Keratinocyte (primary cell): ENCODE data around the gene CAP2. TPM values are rescaled to one million over a fixed set of nuclear protein-coding genes. Genes with fewer than 3 reads are reported as not detected.
"Not testable (repeated sequence)": the region's sequence is repeated elsewhere in the genome, so short reads cannot be mapped to it uniquely, and the experiment has no call there.

Experiments used
- DNase-seq: peaks from one replicate; pipeline ENCODE4 v3.0.0-alpha.2; 2011; ENCODE audit warnings: low read depth, missing footprints, low spot score
- FAIRE-seq: peaks from 2 replicates; lab custom pipeline; 2011; peaks lifted over from hg19 to GRCh38; lab: Jason Lieb, UNC
- H2AFZ ChIP-seq: 2 replicates; pipeline ENCODE4 v1.6.0; 2012; ENCODE audit warnings: low read length, control low read depth, inconsistent platforms; ENCODE audit not compliant: control insufficient read depth
- H3K27ac ChIP-seq: 2 replicates; pipeline ENCODE4 v1.5.1; 2011; ENCODE audit warnings: low read length; ENCODE audit not compliant: control insufficient read depth, insufficient read depth
- H3K27me3 ChIP-seq: 3 replicates; pipeline ENCODE4 v1.6.0; 2011; ENCODE audit warnings: low read length; ENCODE audit not compliant: control insufficient read depth, insufficient read depth; ENCODE audit errors: extremely low read depth
- H3K36me3 ChIP-seq, 2 experiments: 2 replicates in 1 of 2; 3 replicates in 1 of 2; pipeline ENCODE4 v1.5.1; 2011; ENCODE audit warnings: low read length in 2 of 2, mild to moderate bottlenecking in 1 of 2; ENCODE audit not compliant: control insufficient read depth in 2 of 2, insufficient read depth in 2 of 2; ENCODE audit errors: extremely low read depth in 1 of 2
- H3K4me1 ChIP-seq: 3 replicates; pipeline ENCODE4 v1.5.1; 2011; ENCODE audit warnings: low read length; ENCODE audit not compliant: control insufficient read depth, insufficient read depth; ENCODE audit errors: extremely low read depth
- H3K4me2 ChIP-seq: 3 replicates; pipeline ENCODE4 v1.6.0; 2011; ENCODE audit warnings: low read depth, low read length; ENCODE audit not compliant: control insufficient read depth, insufficient read depth; ENCODE audit errors: extremely low read depth
- H3K4me3 ChIP-seq, 3 experiments: fragments of 200-600 bp in 1 of 3; sonication (generic) in 1 of 3; 2 replicates in 2 of 3; 3 replicates in 1 of 3; pipeline ENCODE4 v1.5.1; 2011 to 2016; ENCODE audit warnings: low read length in 3 of 3, mild to moderate bottlenecking in 3 of 3, control low read depth in 2 of 3, inconsistent platforms in 1 of 3, low read depth in 1 of 3, mixed read lengths in 1 of 3, mixed run types in 1 of 3, moderate library complexity in 1 of 3; ENCODE audit not compliant: control insufficient read depth in 2 of 3, insufficient read depth in 2 of 3; ENCODE audit errors: extremely low read depth in 1 of 3
- H3K79me2 ChIP-seq: 2 replicates; pipeline ENCODE4 v1.6.0; 2012; ENCODE audit warnings: low read length; ENCODE audit not compliant: control insufficient read depth, insufficient read depth
- H3K9ac ChIP-seq: 3 replicates; pipeline ENCODE4 v1.6.0; 2011; ENCODE audit warnings: low read length; ENCODE audit not compliant: control insufficient read depth, insufficient read depth; ENCODE audit errors: extremely low read depth
- H3K9me1 ChIP-seq: 3 replicates; pipeline ENCODE4 v1.6.0; 2011; ENCODE audit warnings: low read length; ENCODE audit not compliant: control insufficient read depth, insufficient read depth; ENCODE audit errors: extremely low read depth
- H3K9me3 ChIP-seq: 2 replicates; pipeline ENCODE4 v1.5.1; 2012; ENCODE audit warnings: low read depth, low read length; ENCODE audit not compliant: control insufficient read depth
- H4K20me1 ChIP-seq: 3 replicates; pipeline ENCODE4 v1.6.0; 2011; ENCODE audit warnings: low read length; ENCODE audit not compliant: control insufficient read depth, insufficient read depth; ENCODE audit errors: extremely low read depth
- EZH2 ChIP-seq: IDR thresholded peaks from one replicate; pipeline ENCODE4 v1.6.1; 2012; ENCODE audit warnings: inconsistent platforms, mild to moderate bottlenecking, low read length, moderate library complexity
- dilution Hi-C: fragments of 300-500 bp; cut with MboI; formaldehyde crosslinking; loops from one replicate; pipeline ENCODE4 v1.7.0; 2020; ENCODE audit warnings: low sequenced_read_pairs; ENCODE audit not compliant: extremely low pct_ligation_motif_present
- polyA plus RNA-seq, 5 experiments: library from polyadenylated mRNA; depleted of rRNA in 3 of 5; stranded (reverse) in 3 of 5; stranded (forward) in 1 of 5; unstranded in 1 of 5; fragments of >200 nt; gene quantifications; 1 replicate in 1 of 5; 2 replicates in 3 of 5; 3 replicates in 1 of 5; pipeline versions ENCODE4 v1.2.1 to v1.2.3, GENCODE V29; 2011 to 2012; ENCODE audit warnings: missing spikeins in 2 of 5, low read depth in 1 of 5, low replicate concordance in 1 of 5
- TF ChIP-seq, protein P1 (sequence below), 3 experiments: IDR thresholded peaks in 1 of 3; conservative IDR thresholded peaks in 1 of 3; optimal IDR thresholded peaks in 1 of 3; 2 replicates in 2 of 3; 3 replicates in 1 of 3; pipeline versions ENCODE3 to v1.5.1; 2011; ENCODE audit warnings: low read length in 3 of 3, mild to moderate bottlenecking in 3 of 3, moderate library complexity in 2 of 3, control low read depth in 1 of 3, inconsistent platforms in 1 of 3; ENCODE audit not compliant: insufficient read depth in 2 of 3; ENCODE audit errors: extremely low read depth in 1 of 3

Gene CAP2
- polyA plus RNA-seq, 1 donor (not counting 4 experiments of a cell fraction or from before 2014, with no cell fraction given) = 12.1 TPM

DNA sequence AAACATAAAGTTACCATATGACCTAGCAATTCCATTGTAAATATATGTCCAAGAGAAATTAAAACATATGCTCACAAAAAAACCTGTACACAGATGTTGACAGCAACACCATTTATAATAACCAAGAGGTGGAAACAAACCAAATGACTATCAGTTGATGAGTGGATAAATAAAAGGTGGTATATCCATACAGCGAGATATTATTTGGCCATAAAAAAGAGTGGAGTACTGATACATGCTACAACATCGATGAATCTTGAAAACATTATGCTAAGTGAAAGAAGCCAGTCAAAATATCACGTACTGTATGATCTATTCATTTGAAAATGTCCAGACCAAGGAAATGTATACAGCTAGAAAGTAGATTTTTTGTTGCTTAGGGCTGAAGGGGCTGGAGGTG lies 2.9 kb downstream of the CAP2 start:
- no peak overlapping the region for H3K9ac ChIP-seq
- peaks cover 14% of the 10 kb centered on the region for H3K4me1 ChIP-seq
- H3K79me2 ChIP-seq = peaks cover 38% of the 10 kb centered on the region
- H3K9me3 ChIP-seq = no peaks in the 10 kb centered on the region
- FAIRE-seq (no peak), DNase-seq (no peak)
- no peak overlapping the region for H3K4me3 ChIP-seq
- no peaks in the 10 kb centered on the region for H3K9me1 ChIP-seq
- H3K27ac ChIP-seq = no peak overlapping the region
- H3K36me3 ChIP-seq = no peaks in the 10 kb centered on the region
- H3K4me2 ChIP-seq = no peak overlapping the region
- no peak for TF ChIP-seq EZH2
- TF ChIP-seq, protein P1, sequence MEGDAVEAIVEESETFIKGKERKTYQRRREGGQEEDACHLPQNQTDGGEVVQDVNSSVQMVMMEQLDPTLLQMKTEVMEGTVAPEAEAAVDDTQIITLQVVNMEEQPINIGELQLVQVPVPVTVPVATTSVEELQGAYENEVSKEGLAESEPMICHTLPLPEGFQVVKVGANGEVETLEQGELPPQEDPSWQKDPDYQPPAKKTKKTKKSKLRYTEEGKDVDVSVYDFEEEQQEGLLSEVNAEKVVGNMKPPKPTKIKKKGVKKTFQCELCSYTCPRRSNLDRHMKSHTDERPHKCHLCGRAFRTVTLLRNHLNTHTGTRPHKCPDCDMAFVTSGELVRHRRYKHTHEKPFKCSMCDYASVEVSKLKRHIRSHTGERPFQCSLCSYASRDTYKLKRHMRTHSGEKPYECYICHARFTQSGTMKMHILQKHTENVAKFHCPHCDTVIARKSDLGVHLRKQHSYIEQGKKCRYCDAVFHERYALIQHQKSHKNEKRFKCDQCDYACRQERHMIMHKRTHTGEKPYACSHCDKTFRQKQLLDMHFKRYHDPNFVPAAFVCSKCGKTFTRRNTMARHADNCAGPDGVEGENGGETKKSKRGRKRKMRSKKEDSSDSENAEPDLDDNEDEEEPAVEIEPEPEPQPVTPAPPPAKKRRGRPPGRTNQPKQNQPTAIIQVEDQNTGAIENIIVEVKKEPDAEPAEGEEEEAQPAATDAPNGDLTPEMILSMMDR (optimal IDR thresholded peaks at IDR 0.05 in 1 of 3, IDR thresholded peaks at IDR 0.05 in 1 of 3, conservative IDR thresholded peaks at IDR 0.05 in 1 of 3; ENCODE audit: extremely low read depth in 1 of 3, insufficient read depth in 2 of 3, low read length in 3 of 3) = no peak
- dilution Hi-C loops = no loop called here
- no peaks in the 10 kb centered on the region for H3K27me3 ChIP-seq
- no peaks in the 10 kb centered on the region for H4K20me1 ChIP-seq
- no peak overlapping the region for H2AFZ ChIP-seq

DNA sequence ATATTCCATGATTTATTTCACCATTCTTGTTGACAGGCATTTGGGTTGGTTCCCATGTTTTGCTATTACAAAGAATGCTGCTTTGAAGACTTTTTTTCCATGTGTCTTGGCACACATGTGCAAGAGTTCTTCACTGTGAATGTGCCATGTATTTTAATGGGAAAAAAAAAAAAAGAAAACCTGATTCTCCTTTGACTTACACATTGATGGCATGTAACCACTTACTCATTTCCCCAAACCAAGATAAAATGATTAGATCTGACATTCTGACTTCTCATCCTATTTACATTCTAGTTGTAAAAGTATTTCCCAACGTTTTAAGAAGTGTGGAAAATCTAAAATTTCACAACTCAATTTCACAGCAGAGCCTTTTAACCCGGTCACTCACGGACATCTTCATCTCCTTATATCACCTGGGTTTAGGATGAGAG lies 4.4 kb downstream of the CAP2 start:
- Histone ChIP-seq H3K9me1 (no peaks in the 10 kb centered on the region), H3K4me1 (peaks cover 12% of the 10 kb centered on the region), H2AFZ (peak overlapping the region; percentile 22), H3K9me3 (no peaks in the 10 kb centered on the region), H3K4me2 (peak overlapping the region; percentile 44), H3K27me3 (no peaks in the 10 kb centered on the region), H3K9ac (no peak overlapping the region), H4K20me1 (no peaks in the 10 kb centered on the region), H3K79me2 (peaks cover 42% of the 10 kb centered on the region), H3K4me3 (no peak overlapping the region), H3K27ac (no peak overlapping the region), H3K36me3 (no peaks in the 10 kb centered on the region)
- no peak for FAIRE-seq
- DNase-seq = no peak
- TF ChIP-seq EZH2 = no peak
- TF ChIP-seq, protein P1 (optimal IDR thresholded peaks at IDR 0.05 in 1 of 3, IDR thresholded peaks at IDR 0.05 in 1 of 3, conservative IDR thresholded peaks at IDR 0.05 in 1 of 3; ENCODE audit: extremely low read depth in 1 of 3, insufficient read depth in 2 of 3, low read length in 3 of 3) = no peak
- dilution Hi-C loops = no loop called here

DNA sequence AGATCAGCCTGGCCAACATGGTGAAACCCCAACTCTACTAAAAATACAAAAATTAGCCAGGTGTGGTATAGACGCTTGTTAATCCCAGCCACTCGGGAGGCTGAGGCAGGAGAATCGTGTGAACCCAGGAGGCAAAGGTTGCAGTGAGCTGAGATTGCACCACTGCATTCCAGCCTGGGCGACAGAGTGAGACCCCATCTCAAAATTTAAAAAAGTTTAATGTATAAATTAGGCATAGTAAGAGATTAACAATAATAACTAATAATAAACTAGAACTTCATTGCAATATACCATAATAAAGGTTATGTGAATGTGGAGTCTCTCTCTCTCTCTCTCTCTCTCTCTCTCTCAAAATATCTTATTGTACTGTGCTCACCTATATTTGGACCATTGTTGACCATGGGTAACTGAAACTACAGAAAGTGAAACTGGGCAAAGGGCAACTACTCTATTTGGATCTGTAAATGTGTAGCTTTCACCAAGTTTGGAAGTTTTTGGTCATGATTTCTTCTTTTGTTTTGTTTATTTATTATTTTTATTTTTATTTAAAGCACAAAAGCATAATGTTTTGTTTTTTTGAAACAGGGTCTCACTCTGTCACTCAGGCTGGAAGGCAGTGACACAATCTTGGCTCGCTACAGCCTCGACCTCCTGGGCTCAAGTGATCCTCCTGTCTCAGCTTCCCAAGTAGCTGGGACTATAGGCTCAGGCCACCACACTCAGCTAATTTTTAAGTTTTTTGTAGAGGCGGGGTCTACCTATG lies 12.0 kb downstream of the CAP2 start:
- H2AFZ ChIP-seq, H3K9me3 ChIP-seq, H3K9me1 ChIP-seq, H3K27me3 ChIP-seq, H3K9ac ChIP-seq, dilution Hi-C loops, H3K27ac ChIP-seq, H3K4me2 ChIP-seq, H3K36me3 ChIP-seq, H4K20me1 ChIP-seq, H3K4me1 ChIP-seq, H3K4me3 ChIP-seq, DNase-seq, FAIRE-seq: not testable (repeated sequence)
- H3K79me2 ChIP-seq = peaks cover 13% of the 10 kb centered on the region
